ENCODE results near the gene SUPT6H. TPM values are rescaled to one million over a fixed set of nuclear protein-coding genes. Genes with fewer than 3 reads are reported as not detected.

The SUPT6H gene
- total and polyA plus RNA-seq, 2 of the 8 experiments (the other 6 are each of a cell fraction or from before 2014, with no cell fraction given) = 32.0 to 59.9 TPM

DNA sequence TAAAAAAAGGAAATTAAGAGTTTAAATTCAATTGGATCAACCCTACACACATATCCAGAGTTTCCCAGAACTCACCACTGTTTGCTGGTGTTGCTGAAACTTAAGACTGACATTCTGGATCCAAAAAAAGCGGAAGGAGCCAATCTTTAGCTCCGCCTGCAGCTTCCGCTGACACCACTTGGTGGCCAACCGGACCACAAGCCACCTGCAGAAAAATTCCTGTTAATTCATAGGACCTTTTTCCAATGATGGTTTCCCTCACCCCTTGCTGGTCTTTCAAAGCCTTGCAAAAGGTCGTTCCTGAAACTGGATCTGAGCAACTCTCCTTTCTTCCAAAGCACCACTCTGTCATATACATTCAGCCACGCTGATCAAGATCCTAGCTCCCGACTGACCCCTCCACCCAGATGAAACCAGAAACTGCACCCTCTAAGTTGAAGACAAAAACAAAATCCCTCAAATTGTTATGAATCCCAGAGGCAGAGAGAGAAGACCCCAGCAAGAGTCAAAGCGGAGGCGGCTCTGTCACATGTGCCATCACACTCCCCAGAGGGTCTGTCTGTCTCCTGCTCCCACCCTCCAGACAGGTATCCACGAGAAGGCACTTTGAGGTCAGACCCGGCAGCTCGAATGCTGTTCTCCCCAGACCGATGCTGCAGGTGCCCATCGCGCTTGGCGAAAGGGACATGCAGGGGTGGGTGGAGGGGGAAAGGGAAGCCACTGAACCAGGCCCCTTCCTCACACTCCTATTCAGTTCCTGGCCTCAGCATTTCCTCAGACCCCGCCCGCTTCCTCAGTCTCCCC, 17.8 kb upstream of the SUPT6H start (continued):
- TF ChIP-seq, protein P1, sequence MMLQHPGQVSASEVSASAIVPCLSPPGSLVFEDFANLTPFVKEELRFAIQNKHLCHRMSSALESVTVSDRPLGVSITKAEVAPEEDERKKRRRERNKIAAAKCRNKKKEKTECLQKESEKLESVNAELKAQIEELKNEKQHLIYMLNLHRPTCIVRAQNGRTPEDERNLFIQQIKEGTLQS (IDR thresholded peaks at IDR 0.05; ENCODE audit: insufficient read depth, low read depth, low read length) = no peak
- TF ChIP-seq TBP (IDR thresholded peaks at IDR 0.05; ENCODE audit: low read depth, low read length) = no peak
- no peak for TF ChIP-seq BACH1 (IDR thresholded peaks at IDR 0.05; ENCODE audit: low read length)
- TF ChIP-seq SAP30 (IDR thresholded peaks at IDR 0.05; ENCODE audit: insufficient read depth, insufficient replicate concordance, low read length) = no peak
- TF ChIP-seq, protein P2, sequence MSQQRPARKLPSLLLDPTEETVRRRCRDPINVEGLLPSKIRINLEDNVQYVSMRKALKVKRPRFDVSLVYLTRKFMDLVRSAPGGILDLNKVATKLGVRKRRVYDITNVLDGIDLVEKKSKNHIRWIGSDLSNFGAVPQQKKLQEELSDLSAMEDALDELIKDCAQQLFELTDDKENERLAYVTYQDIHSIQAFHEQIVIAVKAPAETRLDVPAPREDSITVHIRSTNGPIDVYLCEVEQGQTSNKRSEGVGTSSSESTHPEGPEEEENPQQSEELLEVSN (IDR thresholded peaks at IDR 0.05) = no peak
- no peak for TF ChIP-seq RNF2 (IDR thresholded peaks at IDR 0.05; ENCODE audit: borderline replicate concordance, low read depth, low read length, missing control alignments, poor library complexity, severe bottlenecking)
- no peak for TF ChIP-seq CREB1 (IDR thresholded peaks at IDR 0.05)
- TF ChIP-seq ASH2L (IDR thresholded peaks at IDR 0.05; ENCODE audit: low read length) = peak; percentile 3
- no peak for TF ChIP-seq BRCA1 (IDR thresholded peaks at IDR 0.05; ENCODE audit: low read depth, low read length)
- TF ChIP-seq CBX5 (IDR thresholded peaks at IDR 0.05; ENCODE audit: low read depth, low read length) = no peak
- TF ChIP-seq RAD21 (IDR thresholded peaks at IDR 0.05 in 1 of 2, conservative IDR thresholded peaks at IDR 0.05 in 1 of 2; ENCODE audit: low read depth in 2 of 2, low read length in 2 of 2) = peak in 1 of 2 experiments; percentile 18; a peak in 1 of 4 replicates
- peak; percentile 17 to 69; a peak in 1 of 4 replicates for TF ChIP-seq SIN3A (conservative IDR thresholded peaks at IDR 0.05 in 1 of 2, IDR thresholded peaks at IDR 0.05 in 1 of 2; ENCODE audit: low read depth in 1 of 2, low read length in 2 of 2)
- TF ChIP-seq RXRA (IDR thresholded peaks at IDR 0.05; ENCODE audit: insufficient read depth, low read depth, low read length) = no peak
- TF ChIP-seq SP1 (IDR thresholded peaks at IDR 0.05; ENCODE audit: low read depth, low read length) = no peak
- peak; percentile 53 for TF ChIP-seq KDM4A (IDR thresholded peaks at IDR 0.05; ENCODE audit: low read depth, low read length, severe bottlenecking)
- no peak for TF ChIP-seq POU5F1 (IDR thresholded peaks at IDR 0.05; ENCODE audit: low read depth, low read length)
- no peak for TF ChIP-seq EP300 (IDR thresholded peaks at IDR 0.05; ENCODE audit: borderline replicate concordance in 1 of 2, low read depth in 2 of 2, low read length in 2 of 2)
- no peak for TF ChIP-seq TCF12 (IDR thresholded peaks at IDR 0.05; ENCODE audit: low read depth, low read length)
- no peak for TF ChIP-seq SUZ12 (IDR thresholded peaks at IDR 0.05; ENCODE audit: low read length)
- TF ChIP-seq MAFK (IDR thresholded peaks at IDR 0.05; ENCODE audit: low read depth, low read length) = no peak
- TF ChIP-seq TEAD4 (IDR thresholded peaks at IDR 0.05; ENCODE audit: low read depth, low read length) = no peak

Measured in H1 (cell line).